DND-41 (cell line): ENCODE measurements around the gene SCNN1B.

ENCODE experiments used
- ATAC-seq: fragments of 200-7000 bp; cut with Tn5 transposase; 3 replicates; pipeline ENCODE4 v1.9.1; 2021; ENCODE audit warnings: low read depth; ENCODE audit not compliant: insufficient read depth
- DNase-seq: peaks from one replicate; pipeline ENCODE4 v3.0.0-alpha.2; 2020
- H2AFZ ChIP-seq: 2 replicates; pipeline ENCODE4 v1.6.0; 2012; ENCODE audit warnings: low read depth, low read length
- H3K27ac ChIP-seq: 2 replicates; pipeline ENCODE4 v1.5.1; 2012; ENCODE audit warnings: low read length, inconsistent platforms
- H3K27me3 ChIP-seq: fragments of 200-600 bp; sonication (generic); 2 replicates; pipeline ENCODE4 v1.6.0; 2012; ENCODE audit warnings: low read length, mild to moderate bottlenecking, inconsistent platforms; ENCODE audit not compliant: insufficient read depth, poor library complexity
- H3K36me3 ChIP-seq: 2 replicates; pipeline ENCODE4 v1.5.1; 2012; ENCODE audit warnings: low read length, inconsistent platforms; ENCODE audit not compliant: insufficient read depth
- H3K4me1 ChIP-seq: 2 replicates; pipeline ENCODE4 v1.5.1; 2012; ENCODE audit warnings: mild to moderate bottlenecking, low read length; ENCODE audit not compliant: insufficient read depth
- H3K4me2 ChIP-seq: 2 replicates; pipeline ENCODE4 v1.6.0; 2012; ENCODE audit warnings: mild to moderate bottlenecking, moderate library complexity, low read length, inconsistent platforms; ENCODE audit not compliant: insufficient read depth
- H3K4me3 ChIP-seq, 2 experiments: fragments of 200-600 bp in 1 of 2; shearing (Covaris generic) in 1 of 2; 2 replicates each; pipeline ENCODE4 v1.5.1; 2012 to 2016; ENCODE audit warnings: inconsistent platforms in 2 of 2, low read length in 2 of 2, mild to moderate bottlenecking in 2 of 2, low read depth in 1 of 2, moderate library complexity in 1 of 2
- H3K79me2 ChIP-seq: 2 replicates; pipeline ENCODE4 v1.6.0; 2012; ENCODE audit warnings: low read length, inconsistent platforms; ENCODE audit not compliant: insufficient read depth
- H3K9ac ChIP-seq: 2 replicates; pipeline ENCODE4 v1.6.0; 2012; ENCODE audit warnings: low read depth, mild to moderate bottlenecking, inconsistent platforms, low read length, moderate library complexity
- H3K9me3 ChIP-seq: 2 replicates; pipeline ENCODE4 v1.5.1; 2012; ENCODE audit warnings: low read length, moderate library complexity, mild to moderate bottlenecking, inconsistent platforms; ENCODE audit not compliant: insufficient read depth, severe bottlenecking
- H4K20me1 ChIP-seq: 2 replicates; pipeline ENCODE4 v1.6.0; 2012; ENCODE audit warnings: low read length; ENCODE audit not compliant: insufficient read depth
- CTCF ChIP-seq: IDR thresholded peaks from 2 replicates; pipeline ENCODE4 v1.5.1; 2012; ENCODE audit warnings: borderline replicate concordance, low read length, moderate library complexity, mild to moderate bottlenecking; ENCODE audit not compliant: poor library complexity, severe bottlenecking; ENCODE audit errors: extremely low read depth
- EZH2 ChIP-seq: IDR thresholded peaks from 3 replicates; pipeline ENCODE4 v1.6.1; 2012; ENCODE audit warnings: borderline replicate concordance, low read depth, mild to moderate bottlenecking, moderate library complexity, low read length, inconsistent platforms; ENCODE audit not compliant: severe bottlenecking

SCNN1B gene

GRCh38 chr16:23420011-23420410 lies 117.9 kb downstream of the SCNN1B start:
- no peak for TF ChIP-seq CTCF
- TF ChIP-seq EZH2 = no peak

DNA sequence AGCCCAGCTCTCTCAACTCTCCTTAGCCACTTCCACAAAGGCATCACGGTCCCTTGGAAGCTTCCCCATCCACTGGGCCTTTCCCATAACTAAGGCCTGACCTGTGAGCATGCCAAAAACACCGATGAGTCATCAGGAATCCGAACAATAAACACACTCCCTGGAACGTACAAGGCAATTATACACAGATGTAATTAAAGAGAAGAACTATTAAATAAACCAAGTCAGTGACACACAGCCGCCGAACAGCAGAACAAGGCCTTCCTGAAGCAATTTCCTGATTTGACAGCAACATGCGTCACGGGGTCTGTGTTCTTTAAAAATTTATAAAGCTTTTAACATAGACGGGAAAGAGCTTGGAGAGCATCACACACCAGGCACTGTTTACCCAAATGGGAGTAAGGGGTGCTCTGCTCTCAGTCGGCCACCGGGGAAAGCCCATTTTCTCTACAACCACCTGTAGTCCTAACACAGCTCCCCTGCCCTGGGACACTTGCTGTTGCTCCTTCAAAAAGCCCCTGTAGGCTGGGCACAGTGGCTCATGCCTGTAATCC lies 121.5 kb downstream of the SCNN1B start:
- H3K9ac ChIP-seq = no peak overlapping the region
- DNase-seq (no peak), ATAC-seq (no peak)
- no peaks in the 10 kb centered on the region for H3K4me1 ChIP-seq
- TF ChIP-seq EZH2 (no peak), CTCF (no peak)
- H3K79me2 ChIP-seq = no peaks in the 10 kb centered on the region
- H3K27ac ChIP-seq = no peak overlapping the region
- no peaks in the 10 kb centered on the region for H4K20me1 ChIP-seq
- H3K27me3 ChIP-seq = no peaks in the 10 kb centered on the region
- no peak overlapping the region for H2AFZ ChIP-seq
- H3K36me3 ChIP-seq = peaks cover 10% of the 10 kb centered on the region; the same call in 1 of the 2 replicates
- H3K4me3 ChIP-seq = no peak overlapping the region
- no peaks in the 10 kb centered on the region for H3K9me3 ChIP-seq
- no peak overlapping the region for H3K4me2 ChIP-seq

More at GRCh38 chr16:23420011-23420410, 117.9 kb downstream of the SCNN1B start:
- no peak overlapping the region for H3K9ac ChIP-seq
- H4K20me1 ChIP-seq = no peaks in the 10 kb centered on the region
- no peaks in the 10 kb centered on the region for H3K9me3 ChIP-seq
- H2AFZ ChIP-seq = no peak overlapping the region
- no peaks in the 10 kb centered on the region for H3K27me3 ChIP-seq
- H3K4me3 ChIP-seq = no peak overlapping the region
- no peaks in the 10 kb centered on the region for H3K79me2 ChIP-seq
- DNase-seq (no peak), ATAC-seq (no peak)
- no peaks in the 10 kb centered on the region for H3K4me1 ChIP-seq
- no peak overlapping the region for H3K4me2 ChIP-seq
- peaks cover 24% of the 10 kb centered on the region; the same call in 1 of the 2 replicates for H3K36me3 ChIP-seq
- no peak overlapping the region for H3K27ac ChIP-seq

DNA sequence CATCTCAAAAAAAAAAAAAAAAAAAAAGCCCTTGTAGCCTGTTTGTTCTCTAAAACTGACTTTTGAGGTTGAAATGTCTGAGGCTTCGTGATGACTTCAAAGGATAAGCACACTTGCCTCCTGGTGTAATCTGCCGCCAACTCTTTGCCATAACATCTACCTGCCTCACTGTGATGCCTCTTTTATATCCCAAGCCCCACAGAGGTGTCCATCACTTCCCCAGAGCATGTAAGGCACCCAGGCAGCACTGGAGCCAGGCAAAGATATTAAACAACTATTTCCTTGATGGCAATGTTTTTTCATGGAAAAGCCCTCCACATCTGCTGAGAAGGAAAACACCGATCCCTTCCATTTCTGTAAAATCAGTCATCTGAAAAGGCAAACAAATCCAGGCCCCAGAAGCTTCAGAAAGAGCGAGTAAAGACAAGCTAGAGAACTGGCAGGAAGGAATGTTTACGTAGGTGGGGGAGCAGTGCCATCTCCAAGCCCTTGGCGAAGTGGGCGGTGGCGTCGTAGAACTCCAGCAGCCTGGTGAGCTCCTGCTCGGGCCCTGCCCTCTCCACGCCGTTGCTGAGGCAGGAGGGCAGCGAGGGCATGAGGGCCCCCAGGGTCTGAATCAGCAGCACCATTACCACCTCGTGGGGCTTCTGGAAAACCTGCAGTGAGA lies 122.3 kb downstream of the SCNN1B start:
- Histone ChIP-seq H3K4me3 (no peak overlapping the region), H3K79me2 (no peaks in the 10 kb centered on the region), H3K36me3 (peaks cover 16% of the 10 kb centered on the region; the same call in 1 of the 2 replicates), H3K9ac (no peak overlapping the region), H3K4me2 (no peak overlapping the region), H2AFZ (no peak overlapping the region), H3K4me1 (no peaks in the 10 kb centered on the region), H3K27ac (no peak overlapping the region), H4K20me1 (no peaks in the 10 kb centered on the region), H3K27me3 (no peaks in the 10 kb centered on the region), H3K9me3 (no peaks in the 10 kb centered on the region)
- DNase-seq (no peak), ATAC-seq (no peak)
- no peak for TF ChIP-seq EZH2

DNA sequence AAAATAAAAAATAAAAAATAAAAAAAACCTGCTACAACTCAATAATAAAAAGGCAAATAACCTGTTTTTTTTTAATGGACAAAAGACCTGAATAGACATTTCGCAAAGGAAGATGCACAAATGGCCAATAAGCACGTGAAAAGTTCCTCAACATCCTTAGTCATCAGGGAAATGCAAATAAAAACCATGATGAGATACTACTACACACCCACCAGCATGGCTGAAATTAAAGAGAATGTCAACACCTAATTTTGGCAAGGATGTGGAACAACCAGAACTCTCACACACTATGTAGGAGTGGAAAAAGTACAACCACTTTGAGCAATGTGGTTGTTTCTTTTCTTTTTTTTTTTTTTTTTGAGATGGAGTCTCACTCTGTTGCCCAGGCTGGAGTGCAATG lies 126.2 kb downstream of the SCNN1B start:
- Histone ChIP-seq H3K9me3 (no peaks in the 10 kb centered on the region), H3K4me3 (no peak overlapping the region), H3K4me1 (no peaks in the 10 kb centered on the region), H3K27me3 (no peaks in the 10 kb centered on the region), H3K27ac (no peak overlapping the region), H3K4me2 (no peak overlapping the region), H3K36me3 (peaks cover 42% of the 10 kb centered on the region), H3K9ac (no peak overlapping the region), H4K20me1 (no peaks in the 10 kb centered on the region), H2AFZ (no peak overlapping the region), H3K79me2 (no peaks in the 10 kb centered on the region)
- TF ChIP-seq CTCF = no peak
- no peak for TF ChIP-seq EZH2
- DNase-seq (no peak), ATAC-seq (no peak)
